Measurements from ENCODE around the gene PSME2.

PSME2 gene

GRCh38 chr14:24149302-24149969 is 3.0 kb upstream of the PSME2 start:
- H3K27ac ChIP-seq = no peak overlapping the region
- no peak for TF ChIP-seq CTCF (conservative IDR thresholded peaks at IDR 0.05)

- no peak for TF ChIP-seq CTCF (conservative IDR thresholded peaks at IDR 0.05)
- peak overlapping the region; percentile 83 for H3K27ac ChIP-seq
These were observed 1.5 kb upstream of the PSME2 start for GRCh38 chr14:24147761-24148428.

- TF ChIP-seq CTCF (conservative IDR thresholded peaks at IDR 0.05) = no peak
- peak within 1 kb of the TSS; percentile 83 for H3K27ac ChIP-seq
These were observed 759 bp upstream of the PSME2 start, which contains the start of gene RNF31 for GRCh38 chr14:24146978-24147760. TSS of gene RNF31 (plus strand) at chr14:24147498. CDS start at chr14:24147699, 201 bp downstream.

GRCh38 chr14:24145690-24146452 is 539 bp downstream of the PSME2 start:
- peak overlapping the region; percentile 83 for H3K27ac ChIP-seq
- no peak for TF ChIP-seq CTCF (conservative IDR thresholded peaks at IDR 0.05)

GRCh38 chr14:24145219-24145618 is 1.2 kb downstream of the PSME2 start:
- peak overlapping the region; percentile 83 for H3K27ac ChIP-seq
- TF ChIP-seq CTCF (conservative IDR thresholded peaks at IDR 0.05) = no peak

- TF ChIP-seq CTCF (conservative IDR thresholded peaks at IDR 0.05) = no peak
- H3K27ac ChIP-seq = no peak overlapping the region; the same call in 1 of the 2 replicates
These were observed 2.0 kb downstream of the PSME2 start for GRCh38 chr14:24144451-24144850.
